GM19351 (cell line): ENCODE results near the gene HPS1.
A peak's percentile ranks its signal among the peaks of the same experiment; 100 is the strongest.

Experiments used
- ATAC-seq: cut with Tn5 transposase; IDR thresholded peaks from one replicate; pipeline ENCODE4 v1.9.1; 2021; ENCODE audit warnings: mild to moderate bottlenecking, moderate library complexity; ENCODE audit not compliant: unreplicated experiment

The HPS1 gene

GRCh38 chr10:98433881-98434732 lies 12.6 kb downstream of the HPS1 start:
- ATAC-seq: no peak

- ATAC-seq: no peak
Observed at GRCh38 chr10:98433371-98433770, 13.4 kb downstream of the HPS1 start.

- no peak for ATAC-seq
Observed at GRCh38 chr10:98432330-98432729, 14.4 kb downstream of the HPS1 start.

DNA sequence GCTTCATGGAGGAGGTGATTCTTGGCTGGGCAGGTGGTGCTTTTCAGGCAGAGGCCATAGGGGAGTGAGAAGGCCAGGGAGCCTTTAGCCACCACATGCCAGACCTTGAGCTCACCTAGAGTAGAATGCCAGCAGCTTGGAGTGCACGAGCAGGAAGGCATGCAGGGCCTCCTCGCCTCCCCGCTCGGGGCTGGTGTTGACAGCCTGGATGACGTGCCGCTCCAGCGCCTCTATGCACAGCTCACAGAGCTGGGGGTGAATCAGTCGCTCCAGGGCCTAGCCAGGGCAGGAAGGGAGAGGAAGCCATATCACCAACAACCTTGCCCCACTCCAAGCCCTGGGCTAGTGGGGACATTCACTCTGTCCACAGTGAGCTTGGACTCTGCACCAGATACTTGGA lies 15.7 kb downstream of the HPS1 start:
- ATAC-seq: no peak

- ATAC-seq: no peak
Observed at GRCh38 chr10:98430427-98430826, 16.3 kb downstream of the HPS1 start.

GRCh38 chr10:98429320-98430072 lies 17.2 kb downstream of the HPS1 start:
- no peak for ATAC-seq

DNA sequence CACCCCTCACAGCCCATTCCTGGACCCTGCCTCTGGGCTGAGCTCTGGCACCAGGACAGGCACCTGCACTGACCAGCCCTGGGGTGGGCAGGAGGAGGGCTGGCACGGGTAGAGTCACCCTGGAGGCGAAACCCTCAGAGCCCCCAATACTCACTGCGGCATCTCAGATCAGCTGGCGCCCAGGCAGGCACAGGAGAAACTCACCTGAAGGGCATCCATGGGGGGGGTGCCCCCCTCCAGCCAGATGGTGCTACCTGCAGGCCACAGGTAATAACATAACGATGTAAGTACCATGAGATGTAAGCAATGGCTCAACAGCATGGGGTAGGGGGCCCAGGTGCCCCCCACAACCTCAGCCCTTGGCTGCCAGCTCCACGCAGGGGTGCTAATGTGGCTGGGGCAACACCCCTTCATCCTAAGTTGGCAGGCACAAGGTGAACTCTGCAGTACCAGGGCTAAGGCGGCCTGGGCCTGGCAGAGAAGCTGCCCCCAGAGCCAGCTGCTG lies 19.7 kb downstream of the HPS1 start:
- no peak for ATAC-seq

- ATAC-seq: peak; percentile 78
Observed at GRCh38 chr10:98425511-98426352, 21.0 kb downstream of the HPS1 start.

DNA sequence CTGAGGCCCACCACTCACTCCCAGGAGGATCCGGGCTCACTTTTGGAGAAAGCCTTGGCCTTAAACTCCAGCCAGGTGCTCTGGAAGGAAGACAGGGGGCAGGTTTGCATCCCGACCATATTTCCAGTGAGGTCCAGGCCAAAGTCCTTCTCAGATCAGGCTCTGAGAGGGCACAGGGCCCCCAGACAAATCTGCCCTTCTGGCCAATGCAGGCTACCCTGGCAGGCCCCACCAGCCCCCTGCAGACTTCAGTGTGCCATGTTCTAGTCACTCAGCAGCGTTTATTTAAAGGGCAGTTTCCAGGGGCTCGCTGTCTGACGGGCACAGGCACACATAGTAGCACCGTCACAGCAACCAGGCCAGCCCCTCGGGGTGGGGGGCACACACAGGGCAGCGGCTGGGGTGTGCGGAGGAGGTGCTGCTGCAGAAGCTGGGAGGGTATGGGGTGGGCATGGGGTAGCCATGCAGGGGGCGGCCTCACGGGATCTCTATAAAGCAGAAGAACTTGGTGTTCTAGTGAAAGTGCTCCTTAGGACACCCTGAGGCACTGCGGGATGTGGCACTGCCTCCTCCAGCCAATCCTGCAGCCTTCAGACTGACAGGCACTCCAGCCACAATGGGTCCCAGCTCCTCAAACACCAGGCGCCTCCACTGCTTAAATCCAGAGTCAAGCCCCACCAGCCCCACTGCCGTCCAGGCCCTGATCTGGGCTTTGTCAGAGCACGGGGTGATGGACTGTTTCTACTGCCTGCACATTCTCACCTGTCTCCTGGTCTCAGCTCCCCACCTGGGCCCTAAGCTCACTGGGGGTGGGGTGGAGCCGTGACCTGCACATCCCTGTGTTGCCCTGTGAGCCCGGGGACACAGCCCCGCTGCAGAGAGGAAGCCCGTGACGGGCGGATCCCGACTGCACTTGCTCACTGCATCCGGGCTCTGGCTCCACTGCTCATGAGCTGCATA lies 22.2 kb downstream of the HPS1 start:
- ATAC-seq: no peak

DNA sequence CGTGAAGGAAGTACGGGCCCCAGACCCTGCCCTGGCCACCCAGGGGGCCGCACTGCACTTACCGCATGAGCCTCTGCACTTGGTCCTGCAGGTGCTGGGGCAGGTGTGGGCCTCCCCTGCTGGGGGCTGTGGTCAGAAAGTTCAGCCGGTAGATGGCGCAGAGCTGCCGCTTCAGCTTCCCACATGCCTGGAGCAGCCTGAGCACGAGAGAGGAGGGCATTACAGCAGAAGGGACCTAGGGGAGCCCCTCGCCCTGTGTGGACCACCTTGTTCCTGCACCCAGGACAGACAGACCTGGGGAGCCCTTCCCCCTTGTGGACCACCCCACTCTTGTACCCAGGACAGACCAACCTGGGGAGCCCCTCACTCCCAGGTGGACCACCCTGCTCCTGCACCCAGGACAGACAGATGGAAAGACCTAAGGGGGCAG lies 23.0 kb downstream of the HPS1 start:
- no peak for ATAC-seq

DNA sequence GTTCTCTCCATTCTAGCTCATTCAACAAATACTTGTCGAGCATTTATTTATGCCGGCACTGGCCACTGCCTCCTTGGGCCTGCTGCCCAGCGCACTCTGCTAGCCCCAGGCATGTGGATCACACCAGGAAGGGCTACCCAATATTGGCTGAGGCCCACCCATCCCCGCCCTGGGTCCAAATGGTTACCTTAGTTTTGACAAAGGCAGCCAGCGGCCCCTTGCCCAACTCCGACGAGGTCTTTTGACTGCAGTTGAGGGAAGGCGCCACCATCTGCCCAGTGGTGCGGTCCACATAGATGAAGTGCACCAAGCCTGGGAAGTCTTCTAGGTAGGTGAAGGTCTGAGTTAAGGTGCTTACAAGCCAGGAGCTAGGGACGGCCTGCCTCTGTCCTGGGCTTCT lies 24.6 kb downstream of the HPS1 start:
- no peak for ATAC-seq

GRCh38 chr10:98420786-98421185 lies 25.9 kb downstream of the HPS1 start:
- no peak for ATAC-seq

GRCh38 chr10:98419469-98420261 lies 27.1 kb downstream of the HPS1 start:
- ATAC-seq: no peak

DNA sequence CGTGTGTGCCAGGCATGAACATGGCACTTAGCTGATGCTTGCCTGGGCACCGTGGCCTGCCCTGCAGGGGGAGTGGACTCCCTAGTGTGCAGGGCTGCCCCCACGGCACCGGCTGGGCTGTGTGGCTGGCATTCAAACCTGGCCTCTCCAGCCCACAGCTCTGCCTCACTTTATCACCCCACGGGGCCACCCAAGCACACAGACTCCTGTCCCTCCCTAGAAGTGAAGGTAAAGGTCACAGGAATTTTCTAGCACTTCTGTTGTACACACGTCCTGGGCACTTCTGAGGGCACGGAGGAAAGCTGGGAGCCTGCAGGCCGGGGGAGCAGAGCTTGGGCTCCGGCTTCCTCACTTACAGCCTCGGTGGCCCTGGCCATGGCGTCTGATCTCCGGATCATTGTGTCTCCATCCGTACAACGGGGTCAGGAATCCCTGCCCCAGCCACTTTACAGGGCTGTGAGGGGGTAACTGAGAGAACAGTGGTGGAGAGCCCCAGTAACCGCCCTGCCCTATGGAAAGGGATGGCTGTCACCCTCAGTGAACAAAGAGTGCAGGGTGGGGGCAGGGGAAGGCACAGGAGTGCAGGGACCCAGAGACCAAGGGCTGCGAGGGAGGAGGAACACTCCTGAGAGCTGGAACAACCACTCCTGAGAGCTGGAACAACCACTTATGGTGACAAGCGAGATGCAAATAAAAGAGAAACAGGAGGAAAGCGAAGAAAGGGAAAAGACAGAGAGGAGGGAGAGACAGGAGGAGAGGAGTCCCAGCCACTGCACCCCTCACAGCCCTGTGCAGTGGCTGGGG lies 27.9 kb downstream of the HPS1 start:
- ATAC-seq: no peak

GRCh38 chr10:98417973-98418664 lies 28.6 kb downstream of the HPS1 start:
- no peak for ATAC-seq

- ATAC-seq: no peak
Observed at GRCh38 chr10:98417481-98417959, 29.2 kb downstream of the HPS1 start.

DNA sequence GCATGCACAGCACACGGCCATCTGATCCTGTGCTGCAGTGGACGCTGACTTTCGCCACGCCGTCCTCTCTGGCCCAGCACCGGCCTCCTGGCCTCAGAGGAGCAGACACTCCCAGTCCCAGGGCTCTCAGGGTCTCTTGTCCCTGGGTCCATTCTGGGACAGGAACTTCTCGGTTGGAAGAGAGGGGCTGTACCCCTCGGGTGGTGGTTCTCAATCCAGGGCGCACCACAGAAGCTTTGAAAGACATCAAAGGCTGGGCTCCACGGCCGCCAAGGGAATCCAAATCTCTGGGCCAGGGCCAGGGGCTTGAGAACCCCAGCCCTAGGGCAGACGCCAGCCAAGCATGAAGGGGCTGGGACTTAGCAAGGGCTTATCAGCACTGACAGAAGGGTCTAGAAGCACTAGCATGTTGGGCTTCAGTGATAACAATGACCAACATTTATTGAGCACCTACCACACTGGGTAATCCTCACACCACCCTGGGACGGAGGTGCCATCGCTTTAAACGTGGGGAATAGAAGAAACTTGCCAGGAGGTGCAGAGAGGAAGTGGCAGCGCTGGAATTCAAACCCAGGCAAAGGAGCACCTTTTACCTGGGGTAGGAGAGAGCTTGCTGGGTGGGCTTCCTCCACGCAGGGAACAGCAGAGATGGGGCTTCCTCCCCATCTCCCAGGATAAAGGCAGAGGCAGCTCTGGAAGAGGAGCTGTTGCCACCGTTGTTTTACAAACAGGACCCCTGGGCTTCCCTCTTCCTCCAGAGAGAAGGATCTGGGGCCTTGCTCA lies 29.9 kb downstream of the HPS1 start:
- no peak for ATAC-seq
